Endodermal cell (in vitro differentiated cells): Measurements from ENCODE around the gene TBCD. TPM values are rescaled to one million over a fixed set of nuclear protein-coding genes. Genes with fewer than 3 reads are reported as not detected.

Source experiments
- DNase-seq: peaks from one replicate; pipeline ENCODE4 v3.0.0-alpha.2; 2017
- H3K27ac ChIP-seq: 2 replicates; pipeline ENCODE4 v1.5.1; 2013; ENCODE audit warnings: mild to moderate bottlenecking, low read depth, low read length, moderate library complexity
- H3K27me3 ChIP-seq: 2 replicates; pipeline ENCODE4 v1.6.1; 2013; ENCODE audit warnings: mild to moderate bottlenecking, low read length, moderate library complexity; ENCODE audit not compliant: insufficient read depth, control insufficient read depth, poor library complexity, severe bottlenecking
- H3K36me3 ChIP-seq: 2 replicates; pipeline ENCODE4 v1.7.0; 2013; ENCODE audit warnings: mild to moderate bottlenecking, low read length, moderate library complexity; ENCODE audit not compliant: control insufficient read depth, insufficient read depth
- H3K4me1 ChIP-seq: one replicate; pipeline ENCODE4 v1.7.0; 2013; ENCODE audit warnings: low read length; ENCODE audit not compliant: control insufficient read depth, insufficient read depth
- H3K4me3 ChIP-seq: 2 replicates; pipeline ENCODE4 v1.5.1; 2013; ENCODE audit warnings: mild to moderate bottlenecking, low read length, moderate library complexity
- H3K9ac ChIP-seq: 2 replicates; pipeline ENCODE4 v1.6.1; 2013; ENCODE audit warnings: mild to moderate bottlenecking, low read length, moderate library complexity; ENCODE audit not compliant: poor library complexity, severe bottlenecking; ENCODE audit errors: extremely low read depth
- H3K9me3 ChIP-seq: 2 replicates; pipeline ENCODE4 v1.6.1; 2013; ENCODE audit warnings: mild to moderate bottlenecking, low read length, moderate library complexity; ENCODE audit not compliant: control insufficient read depth
- H3K27ac Mint-ChIP-seq: 2 replicates; pipeline ENCODE4 v1.8.0; 2020; ENCODE audit warnings: mixed read lengths
- H3K27me3 Mint-ChIP-seq: 2 replicates; pipeline ENCODE4 v1.8.0; 2021; ENCODE audit warnings: mild to moderate bottlenecking, mixed read lengths; ENCODE audit not compliant: insufficient read depth
- H3K36me3 Mint-ChIP-seq: 2 replicates; pipeline ENCODE4 v1.8.0; 2020; ENCODE audit warnings: low read depth, mixed read lengths
- H3K4me1 Mint-ChIP-seq: 2 replicates; pipeline ENCODE4 v1.8.0; 2020; ENCODE audit warnings: mixed read lengths
- H3K4me3 Mint-ChIP-seq: 2 replicates; pipeline ENCODE4 v1.8.0; 2020; ENCODE audit warnings: mild to moderate bottlenecking, moderate library complexity, mixed read lengths
- H3K9me3 Mint-ChIP-seq: 2 replicates; pipeline ENCODE4 v1.8.0; 2020; ENCODE audit warnings: mild to moderate bottlenecking, mixed read lengths
- WGBS, 2 experiments: methylation state at CpG; one replicate each; pipeline versions ENCODE4 v1.1.5 to v1.1.7; 2013; ENCODE audit warnings: missing lambda C conversion rate in 2 of 2, mixed read lengths in 1 of 2; ENCODE audit not compliant: insufficient coverage in 1 of 2, insufficient read length in 1 of 2; 5-methylcytosine and 5-hydroxymethylcytosine counted together
- total RNA-seq, 2 donors: library from RNA; stranded (reverse); fragmentation: NEBNext Ultra II Directional in 1 of 2; extraction: Animal tissue kit (Norgen Biotek cat#: 25700) in 1 of 2; gene quantifications; 2 replicates in 1 of 2; 3 replicates in 1 of 2; pipeline ENCODE4 v1.2.1, GENCODE V29; 2021
- TF ChIP-seq, protein P1 (sequence below): fragments of 200-600 bp; sonication (generic); conservative IDR thresholded peaks from 2 replicates; pipeline ENCODE4 v1.5.0; 2021; ENCODE audit warnings: antibody characterized with exemption, mild to moderate bottlenecking

The TBCD gene
- total RNA-seq, 2 donors from 2014 or later = 107 TPM

DNA sequence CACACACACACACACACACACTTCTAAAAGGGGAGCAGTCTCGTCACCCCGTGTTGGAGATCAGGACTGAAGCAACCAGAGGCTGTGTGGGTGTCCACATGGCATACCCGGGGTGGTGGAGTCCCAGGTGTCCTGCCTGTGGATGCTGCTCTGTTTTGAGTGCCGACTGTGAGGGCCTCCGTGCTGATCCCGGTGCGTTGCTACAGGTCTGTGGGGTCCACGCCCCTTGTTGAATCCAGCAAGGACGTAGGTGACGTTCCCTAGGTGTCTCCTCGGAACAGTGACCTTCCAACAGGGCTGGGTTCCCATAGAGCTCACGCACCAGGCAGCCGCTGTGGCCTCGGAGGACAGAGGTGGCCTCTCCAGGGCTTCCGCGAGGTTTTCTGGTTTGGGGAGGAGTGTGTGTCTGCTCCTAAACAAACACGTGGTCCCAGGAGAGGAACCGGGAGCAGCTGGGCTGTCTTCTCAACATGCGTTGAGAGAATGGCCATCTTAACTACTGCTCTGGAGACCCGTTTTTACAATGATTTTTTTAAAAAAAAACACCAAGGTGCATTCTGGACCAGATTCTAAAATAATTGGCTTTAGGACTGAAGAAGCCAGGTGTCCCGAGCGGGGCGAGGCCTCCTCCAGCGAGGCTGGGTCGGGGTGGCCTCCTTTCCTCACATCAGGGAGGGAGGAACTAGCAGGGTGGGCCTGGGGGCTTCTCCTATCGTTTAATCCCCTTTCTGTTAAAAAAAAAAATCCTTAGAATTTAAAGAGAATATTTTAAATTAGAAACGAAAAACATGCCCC is 188.6 kb downstream of the TBCD start:
- no peak overlapping the region for H3K4me3 Mint-ChIP-seq
- H3K27me3 ChIP-seq = no peaks in the 10 kb centered on the region
- H3K4me3 ChIP-seq = no peak overlapping the region
- TF ChIP-seq, protein P1, sequence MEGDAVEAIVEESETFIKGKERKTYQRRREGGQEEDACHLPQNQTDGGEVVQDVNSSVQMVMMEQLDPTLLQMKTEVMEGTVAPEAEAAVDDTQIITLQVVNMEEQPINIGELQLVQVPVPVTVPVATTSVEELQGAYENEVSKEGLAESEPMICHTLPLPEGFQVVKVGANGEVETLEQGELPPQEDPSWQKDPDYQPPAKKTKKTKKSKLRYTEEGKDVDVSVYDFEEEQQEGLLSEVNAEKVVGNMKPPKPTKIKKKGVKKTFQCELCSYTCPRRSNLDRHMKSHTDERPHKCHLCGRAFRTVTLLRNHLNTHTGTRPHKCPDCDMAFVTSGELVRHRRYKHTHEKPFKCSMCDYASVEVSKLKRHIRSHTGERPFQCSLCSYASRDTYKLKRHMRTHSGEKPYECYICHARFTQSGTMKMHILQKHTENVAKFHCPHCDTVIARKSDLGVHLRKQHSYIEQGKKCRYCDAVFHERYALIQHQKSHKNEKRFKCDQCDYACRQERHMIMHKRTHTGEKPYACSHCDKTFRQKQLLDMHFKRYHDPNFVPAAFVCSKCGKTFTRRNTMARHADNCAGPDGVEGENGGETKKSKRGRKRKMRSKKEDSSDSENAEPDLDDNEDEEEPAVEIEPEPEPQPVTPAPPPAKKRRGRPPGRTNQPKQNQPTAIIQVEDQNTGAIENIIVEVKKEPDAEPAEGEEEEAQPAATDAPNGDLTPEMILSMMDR = no peak
- no peaks in the 10 kb centered on the region for H3K4me1 Mint-ChIP-seq
- peaks cover 55% of the 10 kb centered on the region for H3K36me3 ChIP-seq
- no peak overlapping the region for H3K9ac ChIP-seq
- H3K9me3 Mint-ChIP-seq = peaks cover 31% of the 10 kb centered on the region
- DNase-seq = no peak
- peaks cover 25% of the 10 kb centered on the region for H3K9me3 ChIP-seq
- no peaks in the 10 kb centered on the region for H3K27me3 Mint-ChIP-seq
- no peak overlapping the region for H3K27ac Mint-ChIP-seq
- H3K27ac ChIP-seq = no peak overlapping the region
- 94 to 96% methylated on average over 15 to 26 of the region's 27 CpGs for WGBS, 2 experiments
- H3K36me3 Mint-ChIP-seq = peaks cover 74% of the 10 kb centered on the region
- no peaks in the 10 kb centered on the region for H3K4me1 ChIP-seq

DNA sequence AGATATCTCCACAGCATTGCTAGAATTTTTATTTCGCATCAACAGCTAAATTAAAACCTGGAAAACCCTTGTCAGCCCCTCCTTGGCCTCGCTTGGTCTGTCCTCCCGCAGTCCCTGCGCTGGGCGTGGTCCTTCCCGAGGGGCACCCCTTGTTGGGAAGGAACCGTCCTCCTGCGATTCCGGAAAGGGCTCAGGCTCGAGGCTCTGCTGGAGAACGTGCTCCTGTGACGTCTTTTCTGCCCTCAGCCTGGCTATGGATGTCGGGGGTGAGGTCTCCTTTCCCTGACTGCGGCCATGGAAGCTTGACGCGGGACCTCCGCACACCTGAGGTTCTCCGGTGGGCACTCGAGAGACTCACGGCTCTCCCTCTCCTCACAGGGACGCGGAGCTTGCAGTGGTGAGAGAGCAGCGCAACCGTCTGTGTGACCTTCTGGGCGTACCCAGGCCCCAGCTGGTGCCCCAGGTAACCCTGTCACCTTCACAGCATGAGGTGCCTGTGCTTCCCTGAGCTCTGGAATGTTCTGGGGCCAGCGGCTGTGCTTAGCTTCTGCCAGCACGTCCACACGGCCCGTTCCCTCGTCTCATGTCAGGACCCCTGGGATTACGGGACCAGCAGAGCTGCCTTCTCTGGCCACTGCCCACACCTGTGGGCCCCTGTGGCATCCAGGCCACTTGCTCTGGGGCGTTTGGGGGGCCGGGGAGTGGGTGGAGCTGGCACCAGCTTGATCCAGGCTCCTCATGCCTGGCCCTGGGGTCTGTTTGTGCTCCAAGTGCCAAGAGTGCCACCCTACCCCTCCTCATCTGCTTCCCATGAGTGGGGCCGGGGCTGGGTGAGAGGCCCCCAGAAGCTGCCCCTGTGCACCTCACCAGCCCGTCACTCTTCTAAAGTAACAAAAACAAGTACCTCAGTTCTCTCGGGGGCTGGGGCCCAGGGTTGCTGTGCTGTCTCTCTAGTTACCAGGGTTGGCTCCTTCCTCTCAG is 189.4 kb downstream of the TBCD start:
- Histone ChIP-seq H3K36me3 (peaks cover 54% of the 10 kb centered on the region), H3K27ac (no peak overlapping the region), H3K4me1 (no peaks in the 10 kb centered on the region), H3K9ac (no peak overlapping the region), H3K27me3 (no peaks in the 10 kb centered on the region), H3K4me3 (no peak overlapping the region), H3K9me3 (peaks cover 34% of the 10 kb centered on the region)
- 96% methylated on average over 29 to 36 of the region's 36 CpGs for WGBS, 2 experiments
- TF ChIP-seq, protein P1 = no peak
- Mint-ChIP-seq H3K27ac (no peak overlapping the region), H3K4me1 (no peaks in the 10 kb centered on the region), H3K9me3 (peaks cover 40% of the 10 kb centered on the region), H3K27me3 (no peaks in the 10 kb centered on the region), H3K4me3 (no peak overlapping the region), H3K36me3 (peaks cover 83% of the 10 kb centered on the region)
- no peak for DNase-seq

DNA sequence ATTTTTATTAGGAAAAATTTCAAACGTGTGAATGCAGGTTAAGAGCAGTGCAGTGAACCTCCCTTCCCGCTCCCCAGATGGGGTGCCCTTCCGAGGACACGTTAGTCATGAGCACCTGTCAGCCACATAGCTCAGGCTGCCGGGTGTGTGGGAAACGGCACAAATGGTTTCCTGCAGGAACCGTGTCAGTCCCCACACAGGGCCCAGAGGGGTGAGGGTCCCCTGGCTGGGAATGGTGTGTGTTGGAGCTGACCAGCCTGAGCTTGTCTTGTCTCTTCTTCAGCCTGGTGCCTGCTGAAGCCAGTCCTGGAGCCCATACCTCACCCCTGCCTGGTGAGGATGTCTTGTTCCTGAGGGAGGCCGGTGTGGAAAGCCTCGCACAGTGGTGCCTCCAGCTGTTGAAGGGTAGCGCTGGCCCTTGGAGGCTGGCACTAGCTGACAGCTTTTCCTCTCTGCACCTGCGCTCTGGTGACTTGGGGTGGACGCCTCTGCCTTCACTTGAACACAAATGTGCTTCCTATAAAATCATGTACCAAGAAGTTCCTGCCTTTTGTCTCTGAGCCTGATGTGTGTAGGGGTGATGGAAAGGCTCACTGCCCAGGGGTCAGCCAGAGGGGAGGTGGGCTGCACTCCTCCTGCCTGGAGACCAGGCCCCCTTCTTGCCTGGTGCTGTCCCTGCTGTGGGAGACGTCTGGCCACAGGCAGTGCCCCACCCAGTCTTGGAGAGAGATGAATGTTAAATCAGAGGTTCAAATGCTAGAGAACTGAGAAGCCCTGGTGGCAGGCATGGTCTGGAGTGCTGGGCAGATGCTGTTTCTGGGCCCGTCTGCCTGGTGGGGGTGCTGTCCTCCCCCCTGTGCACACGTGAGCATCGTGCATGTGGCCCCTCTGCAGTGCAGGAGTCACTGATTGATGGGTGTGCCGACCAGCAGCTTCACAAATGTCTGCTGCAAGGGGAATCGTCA is 190.6 kb downstream of the TBCD start:
- 96 to 97% methylated on average over 11 to 18 of the region's 18 CpGs for WGBS, 2 experiments
- Histone ChIP-seq H3K9me3 (peaks cover 45% of the 10 kb centered on the region), H3K4me3 (no peak overlapping the region), H3K27ac (no peak overlapping the region), H3K27me3 (no peaks in the 10 kb centered on the region), H3K36me3 (peaks cover 54% of the 10 kb centered on the region), H3K9ac (no peak overlapping the region), H3K4me1 (no peaks in the 10 kb centered on the region)
- Mint-ChIP-seq H3K4me3 (no peak overlapping the region), H3K4me1 (no peaks in the 10 kb centered on the region), H3K9me3 (peaks cover 50% of the 10 kb centered on the region), H3K27me3 (no peaks in the 10 kb centered on the region), H3K36me3 (peaks cover 84% of the 10 kb centered on the region), H3K27ac (no peak overlapping the region)
- no peak for DNase-seq
- TF ChIP-seq, protein P1 = no peak
